Measurements from ENCODE around the gene ZNF483.

ZNF483 gene

GRCh38 chr9:111531716-111532115 is 6.7 kb downstream of the ZNF483 start:
- Histone ChIP-seq H3K27me3 (ENCODE audit: insufficient read depth, poor library complexity, severe bottlenecking) (no peaks in the 10 kb centered on the region), H3K4me3 (replicated peaks; ENCODE audit: insufficient read depth, low read length) (no peak overlapping the region), H3K27ac (replicated peaks) (no peak overlapping the region)
- TF ChIP-seq SPI1 (IDR thresholded peaks at IDR 0.05; ENCODE audit: borderline replicate concordance, low read depth) (no peak), CTCF (IDR thresholded peaks at IDR 0.05; ENCODE audit: insufficient read depth, low read length) (no peak), GABPA (IDR thresholded peaks at IDR 0.05; ENCODE audit: low read depth) (no peak), POLR2AphosphoS5 (IDR thresholded peaks at IDR 0.05; ENCODE audit: low read depth) (no peak)
- TF ChIP-seq, protein P1, sequence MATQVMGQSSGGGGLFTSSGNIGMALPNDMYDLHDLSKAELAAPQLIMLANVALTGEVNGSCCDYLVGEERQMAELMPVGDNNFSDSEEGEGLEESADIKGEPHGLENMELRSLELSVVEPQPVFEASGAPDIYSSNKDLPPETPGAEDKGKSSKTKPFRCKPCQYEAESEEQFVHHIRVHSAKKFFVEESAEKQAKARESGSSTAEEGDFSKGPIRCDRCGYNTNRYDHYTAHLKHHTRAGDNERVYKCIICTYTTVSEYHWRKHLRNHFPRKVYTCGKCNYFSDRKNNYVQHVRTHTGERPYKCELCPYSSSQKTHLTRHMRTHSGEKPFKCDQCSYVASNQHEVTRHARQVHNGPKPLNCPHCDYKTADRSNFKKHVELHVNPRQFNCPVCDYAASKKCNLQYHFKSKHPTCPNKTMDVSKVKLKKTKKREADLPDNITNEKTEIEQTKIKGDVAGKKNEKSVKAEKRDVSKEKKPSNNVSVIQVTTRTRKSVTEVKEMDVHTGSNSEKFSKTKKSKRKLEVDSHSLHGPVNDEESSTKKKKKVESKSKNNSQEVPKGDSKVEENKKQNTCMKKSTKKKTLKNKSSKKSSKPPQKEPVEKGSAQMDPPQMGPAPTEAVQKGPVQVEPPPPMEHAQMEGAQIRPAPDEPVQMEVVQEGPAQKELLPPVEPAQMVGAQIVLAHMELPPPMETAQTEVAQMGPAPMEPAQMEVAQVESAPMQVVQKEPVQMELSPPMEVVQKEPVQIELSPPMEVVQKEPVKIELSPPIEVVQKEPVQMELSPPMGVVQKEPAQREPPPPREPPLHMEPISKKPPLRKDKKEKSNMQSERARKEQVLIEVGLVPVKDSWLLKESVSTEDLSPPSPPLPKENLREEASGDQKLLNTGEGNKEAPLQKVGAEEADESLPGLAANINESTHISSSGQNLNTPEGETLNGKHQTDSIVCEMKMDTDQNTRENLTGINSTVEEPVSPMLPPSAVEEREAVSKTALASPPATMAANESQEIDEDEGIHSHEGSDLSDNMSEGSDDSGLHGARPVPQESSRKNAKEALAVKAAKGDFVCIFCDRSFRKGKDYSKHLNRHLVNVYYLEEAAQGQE (IDR thresholded peaks at IDR 0.05; ENCODE audit: insufficient replicate concordance, low read depth): no peak
- no peak for DNase-seq (ENCODE audit: low read depth in 1 of 2, low spot score in 1 of 2)

GRCh38 chr9:111533099-111533790 is 8.3 kb downstream of the ZNF483 start:
- H3K27ac ChIP-seq (replicated peaks): no peak overlapping the region
- TF ChIP-seq GABPA (IDR thresholded peaks at IDR 0.05; ENCODE audit: low read depth): no peak
- TF ChIP-seq, protein P1 (IDR thresholded peaks at IDR 0.05; ENCODE audit: insufficient replicate concordance, low read depth): no peak
- no peak for TF ChIP-seq SPI1 (IDR thresholded peaks at IDR 0.05; ENCODE audit: borderline replicate concordance, low read depth)
- TF ChIP-seq CTCF (IDR thresholded peaks at IDR 0.05; ENCODE audit: insufficient read depth, low read length): no peak
- no peak for TF ChIP-seq POLR2AphosphoS5 (IDR thresholded peaks at IDR 0.05; ENCODE audit: low read depth)
- H3K27me3 ChIP-seq (ENCODE audit: insufficient read depth, poor library complexity, severe bottlenecking): no peaks in the 10 kb centered on the region
- no peak for DNase-seq (ENCODE audit: low read depth in 1 of 2, low spot score in 1 of 2)
- H3K4me3 ChIP-seq (replicated peaks; ENCODE audit: insufficient read depth, low read length): no peak overlapping the region

DNA sequence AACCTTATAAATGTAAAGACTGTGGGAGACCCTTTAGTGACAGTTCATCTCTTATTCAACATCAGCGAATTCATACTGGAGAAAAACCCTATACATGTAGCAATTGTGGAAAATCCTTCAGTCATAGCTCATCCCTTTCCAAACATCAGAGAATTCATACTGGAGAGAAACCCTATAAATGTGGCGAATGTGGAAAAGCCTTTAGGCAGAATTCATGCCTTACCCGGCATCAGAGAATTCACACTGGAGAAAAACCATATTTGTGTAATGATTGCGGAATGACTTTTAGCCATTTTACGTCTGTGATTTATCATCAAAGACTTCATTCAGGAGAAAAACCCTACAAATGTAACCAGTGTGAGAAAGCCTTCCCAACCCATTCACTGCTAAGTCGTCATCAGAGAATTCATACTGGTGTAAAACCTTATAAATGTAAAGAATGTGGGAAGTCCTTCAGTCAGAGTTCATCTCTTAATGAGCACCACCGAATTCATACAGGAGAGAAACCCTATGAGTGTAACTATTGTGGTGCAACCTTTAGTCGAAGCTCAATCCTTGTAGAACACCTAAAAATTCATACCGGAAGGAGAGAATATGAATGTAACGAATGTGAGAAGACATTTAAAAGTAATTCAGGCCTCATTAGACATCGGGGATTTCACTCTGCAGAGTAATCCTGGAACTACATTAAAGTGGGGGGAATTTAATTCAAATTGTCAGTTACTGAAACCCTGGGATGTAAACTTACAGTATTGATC is 17.7 kb downstream of the ZNF483 start:
- Histone ChIP-seq H3K27me3 (ENCODE audit: insufficient read depth, poor library complexity, severe bottlenecking) (no peaks in the 10 kb centered on the region), H3K4me3 (replicated peaks; ENCODE audit: insufficient read depth, low read length) (no peak overlapping the region), H3K27ac (replicated peaks) (no peak overlapping the region)
- no peak for TF ChIP-seq POLR2AphosphoS5 (IDR thresholded peaks at IDR 0.05; ENCODE audit: low read depth)
- TF ChIP-seq, protein P1 (IDR thresholded peaks at IDR 0.05; ENCODE audit: insufficient replicate concordance, low read depth): no peak
- TF ChIP-seq CTCF (IDR thresholded peaks at IDR 0.05; ENCODE audit: insufficient read depth, low read length): no peak
- no peak for TF ChIP-seq GABPA (IDR thresholded peaks at IDR 0.05; ENCODE audit: low read depth)
- TF ChIP-seq SPI1 (IDR thresholded peaks at IDR 0.05; ENCODE audit: borderline replicate concordance, low read depth): no peak
- DNase-seq (ENCODE audit: low read depth in 1 of 2, low spot score in 1 of 2): no peak

Data from HL-60 (cell line).